Measurements from ENCODE around the gene MPZL2. TPM values are rescaled to one million over a fixed set of nuclear protein-coding genes. Genes with fewer than 3 reads are reported as not detected.
A peak's percentile ranks its signal among the peaks of the same experiment; 100 is the strongest.

Gene MPZL2
- total RNA-seq, 1 experiment from 2014 or later, result not detected

- no peak for DNase-seq
- no peaks in the 10 kb centered on the region for H3K9me3 ChIP-seq
- no peak overlapping the region; the same call in 1 of the 2 replicates for H3K4me3 ChIP-seq
- peaks cover 5% of the 10 kb centered on the region; the same call in 1 of the 2 replicates for H3K27me3 ChIP-seq
- H3K36me3 ChIP-seq, result no peaks in the 10 kb centered on the region
These were observed 720 bp upstream of the MPZL2 start for GRCh38 chr11:118264569-118265465.

DNA sequence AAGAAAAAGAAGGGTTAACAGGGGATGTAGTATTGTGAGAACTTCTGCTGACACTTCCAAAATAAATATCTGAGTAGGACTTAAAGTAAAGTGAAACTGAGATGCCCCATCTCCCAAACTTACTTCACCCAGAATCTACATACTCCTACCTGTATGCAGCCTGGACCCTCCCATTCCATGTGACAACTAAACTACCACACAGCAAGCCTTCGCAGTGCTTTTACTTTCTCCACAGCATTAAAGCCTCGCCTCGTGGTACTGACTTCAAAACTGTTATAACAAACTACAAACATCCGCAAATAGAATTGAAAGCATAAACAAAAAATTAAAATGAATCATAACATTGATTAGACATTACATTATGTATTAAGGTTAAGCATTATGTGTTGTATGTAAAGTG lies 985 bp downstream of the MPZL2 start:
- H3K27me3 ChIP-seq, result no peaks in the 10 kb centered on the region; the same call in 1 of the 2 replicates
- no peak overlapping the region for H3K4me3 ChIP-seq
- H3K36me3 ChIP-seq, result no peaks in the 10 kb centered on the region
- no peak for DNase-seq
- H3K9me3 ChIP-seq, result no peaks in the 10 kb centered on the region; the same call in 1 of the 2 replicates

- Histone ChIP-seq H3K4me3 (no peak overlapping the region), H3K9me3 (no peaks in the 10 kb centered on the region; the same call in 1 of the 2 replicates), H3K36me3 (no peaks in the 10 kb centered on the region), H3K27me3 (peaks cover 6% of the 10 kb centered on the region; the same call in 1 of the 2 replicates)
- no peak for DNase-seq
These were observed 3.7 kb downstream of the MPZL2 start for GRCh38 chr11:118260353-118260752.

GRCh38 chr11:118259138-118259537 lies 5.0 kb downstream of the MPZL2 start:
- no peaks in the 10 kb centered on the region; the same call in 1 of the 2 replicates for H3K9me3 ChIP-seq
- no peak overlapping the region for H3K4me3 ChIP-seq
- no peaks in the 10 kb centered on the region for H3K36me3 ChIP-seq
- peaks cover 7% of the 10 kb centered on the region; the same call in 1 of the 2 replicates for H3K27me3 ChIP-seq
- DNase-seq, result no peak

- Histone ChIP-seq H3K27me3 (peaks cover 7% of the 10 kb centered on the region; the same call in 1 of the 2 replicates), H3K36me3 (no peaks in the 10 kb centered on the region), H3K9me3 (no peaks in the 10 kb centered on the region; the same call in 1 of the 2 replicates), H3K4me3 (no peak overlapping the region)
- no peak for DNase-seq
These were observed 5.7 kb downstream of the MPZL2 start for GRCh38 chr11:118258410-118258809.

DNA sequence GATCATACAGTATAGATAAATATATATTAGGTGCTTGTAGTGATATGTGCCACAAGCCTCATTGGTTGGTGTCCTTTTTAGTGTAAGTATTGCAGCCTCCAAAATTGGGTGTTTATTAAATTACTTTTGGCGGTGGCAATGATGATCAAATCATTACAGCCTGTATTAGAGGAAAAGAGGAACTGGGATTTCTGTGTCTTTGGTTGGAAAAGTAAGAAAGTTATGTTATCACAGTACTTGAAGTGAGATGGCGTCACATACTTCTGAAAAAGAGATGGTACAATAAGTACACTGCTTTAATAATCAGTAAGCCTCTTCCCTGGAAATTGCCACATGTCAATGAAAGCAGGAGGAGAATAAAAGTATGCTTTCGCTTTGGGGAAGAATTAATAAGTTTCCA lies 11.4 kb downstream of the MPZL2 start:
- H3K27me3 ChIP-seq, result peaks cover 7% of the 10 kb centered on the region; the same call in 1 of the 2 replicates
- H3K9me3 ChIP-seq, result no peaks in the 10 kb centered on the region
- no peak for DNase-seq
- no peaks in the 10 kb centered on the region for H3K36me3 ChIP-seq
- peak overlapping the region; percentile 79 for H3K4me3 ChIP-seq

- peak within 1 kb of the TSS; percentile 79 for H3K4me3 ChIP-seq
- H3K27me3 ChIP-seq, result peaks cover 7% of the 10 kb centered on the region; the same call in 1 of the 2 replicates
- peak; percentile 64 for DNase-seq
- H3K9me3 ChIP-seq, result no peaks in the 10 kb centered on the region
- H3K36me3 ChIP-seq, result no peaks in the 10 kb centered on the region
These were observed 12.0 kb downstream of the MPZL2 start, which contains the start of gene MPZL3 for GRCh38 chr11:118251858-118252652. Gene MPZL3, minus strand, starts transcription at chr11:118252365. Its CDS starts 71 bp downstream, at chr11:118252294.

DNA sequence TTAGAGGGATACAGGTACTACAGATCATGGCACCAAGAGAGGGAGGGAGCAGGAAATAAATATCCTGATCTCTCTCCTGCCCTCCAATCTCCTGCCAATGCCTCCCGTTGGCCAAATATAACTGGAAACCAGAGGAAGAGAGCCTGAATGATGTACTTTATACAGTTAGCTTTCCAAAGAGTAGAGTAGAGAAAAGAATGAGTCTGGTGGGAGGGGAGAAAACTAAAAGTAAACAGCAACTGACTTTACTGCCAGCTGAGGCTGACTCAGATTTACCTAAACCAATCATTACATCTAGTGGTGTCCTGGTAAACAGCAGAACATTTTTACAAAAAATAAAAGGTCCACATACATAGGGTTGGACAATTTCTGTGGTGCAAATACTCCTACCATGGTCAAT lies 17.1 kb downstream of the MPZL2 start:
- Histone ChIP-seq H3K9me3 (no peaks in the 10 kb centered on the region), H3K27me3 (no peaks in the 10 kb centered on the region), H3K36me3 (no peaks in the 10 kb centered on the region), H3K4me3 (no peak overlapping the region)
- DNase-seq, result peak; percentile 31

GRCh38 chr11:118245936-118246562 lies 18.0 kb downstream of the MPZL2 start:
- H3K27me3 ChIP-seq, result no peaks in the 10 kb centered on the region
- H3K4me3 ChIP-seq, result no peak overlapping the region
- DNase-seq, result no peak
- H3K9me3 ChIP-seq, result no peaks in the 10 kb centered on the region
- no peaks in the 10 kb centered on the region for H3K36me3 ChIP-seq

GRCh38 chr11:118243993-118244762 lies 19.9 kb downstream of the MPZL2 start:
- H3K27me3 ChIP-seq, result no peaks in the 10 kb centered on the region
- no peaks in the 10 kb centered on the region for H3K9me3 ChIP-seq
- H3K36me3 ChIP-seq, result no peaks in the 10 kb centered on the region
- DNase-seq, result no peak
- no peak overlapping the region for H3K4me3 ChIP-seq

DNA sequence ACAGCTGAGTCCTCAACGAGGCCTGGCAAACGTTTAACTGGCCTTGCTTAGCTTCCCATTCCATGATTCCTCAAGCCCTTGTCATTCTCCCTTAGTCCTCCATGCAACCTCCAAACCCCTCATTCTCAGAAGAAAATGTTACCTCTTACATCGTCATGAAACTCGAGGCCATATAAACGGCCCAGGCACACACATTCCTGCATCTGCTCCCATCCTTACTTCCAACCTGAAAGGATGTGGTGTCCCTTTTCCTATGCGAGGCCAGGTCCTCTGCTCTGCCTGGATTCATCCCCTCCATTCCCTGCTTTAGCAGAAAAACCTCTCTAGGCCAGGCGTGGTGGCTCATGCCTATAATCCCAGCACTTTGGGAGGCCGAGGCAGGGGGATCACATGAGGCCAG lies 20.9 kb downstream of the MPZL2 start:
- no peak overlapping the region for H3K4me3 ChIP-seq
- no peaks in the 10 kb centered on the region for H3K27me3 ChIP-seq
- no peaks in the 10 kb centered on the region for H3K36me3 ChIP-seq
- H3K9me3 ChIP-seq, result no peaks in the 10 kb centered on the region
- DNase-seq, result no peak

DNA sequence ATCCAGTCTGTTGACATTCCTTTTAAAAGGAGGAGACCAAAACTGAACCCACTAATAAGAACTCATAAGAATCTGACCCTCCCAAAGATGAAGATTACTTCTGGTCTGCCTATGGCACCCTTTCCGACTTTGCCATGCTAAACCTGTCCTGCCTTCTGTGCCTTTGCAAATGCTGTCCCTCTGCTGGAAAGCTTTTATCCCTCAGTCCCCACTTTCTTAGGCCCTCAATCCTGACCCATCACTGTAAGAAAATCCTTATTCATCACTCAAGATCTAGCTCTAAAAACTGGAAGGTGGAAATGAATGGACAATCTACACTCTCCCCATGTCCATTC lies 22.4 kb downstream of the MPZL2 start:
- Histone ChIP-seq H3K36me3 (no peaks in the 10 kb centered on the region), H3K27me3 (no peaks in the 10 kb centered on the region), H3K4me3 (no peak overlapping the region), H3K9me3 (no peaks in the 10 kb centered on the region)
- no peak for DNase-seq

DNA sequence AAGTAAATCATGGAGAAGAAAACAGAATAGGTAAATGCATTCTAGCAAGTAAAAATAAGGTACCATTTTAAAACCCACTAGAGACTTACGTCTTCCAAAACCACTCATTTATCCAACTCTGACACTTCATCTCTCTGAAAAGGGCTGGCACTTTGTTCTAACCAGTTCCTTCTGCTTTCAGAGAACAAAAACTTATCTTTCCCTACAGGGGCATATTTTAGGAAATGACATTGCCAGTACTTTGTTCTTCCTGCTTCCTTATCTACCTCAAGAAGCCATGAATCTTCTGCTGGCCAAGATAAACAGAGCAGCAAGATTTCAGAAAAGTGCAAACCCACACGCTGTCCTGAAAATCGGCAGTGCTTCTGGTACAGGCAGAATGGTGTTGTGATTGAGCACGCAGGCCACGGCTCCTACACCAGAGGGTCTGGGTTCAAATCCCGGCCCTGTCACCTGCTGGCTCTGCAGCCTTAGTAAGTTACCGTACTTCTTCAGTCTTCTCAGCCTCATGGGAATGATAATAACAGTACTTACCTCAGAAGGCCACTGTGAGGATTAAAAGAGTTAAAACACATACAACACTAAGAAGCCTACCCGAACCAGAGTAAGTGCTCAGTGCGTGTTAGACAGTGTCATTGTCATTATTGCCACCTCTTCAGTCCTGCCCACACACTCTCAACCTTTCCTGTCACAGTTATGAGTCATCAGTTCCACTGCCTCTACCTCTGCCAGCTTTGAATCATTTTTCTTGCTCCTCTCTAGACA lies 22.9 kb downstream of the MPZL2 start:
- Histone ChIP-seq H3K9me3 (no peaks in the 10 kb centered on the region), H3K36me3 (no peaks in the 10 kb centered on the region), H3K27me3 (no peaks in the 10 kb centered on the region), H3K4me3 (no peak overlapping the region)
- DNase-seq, result no peak

DNA sequence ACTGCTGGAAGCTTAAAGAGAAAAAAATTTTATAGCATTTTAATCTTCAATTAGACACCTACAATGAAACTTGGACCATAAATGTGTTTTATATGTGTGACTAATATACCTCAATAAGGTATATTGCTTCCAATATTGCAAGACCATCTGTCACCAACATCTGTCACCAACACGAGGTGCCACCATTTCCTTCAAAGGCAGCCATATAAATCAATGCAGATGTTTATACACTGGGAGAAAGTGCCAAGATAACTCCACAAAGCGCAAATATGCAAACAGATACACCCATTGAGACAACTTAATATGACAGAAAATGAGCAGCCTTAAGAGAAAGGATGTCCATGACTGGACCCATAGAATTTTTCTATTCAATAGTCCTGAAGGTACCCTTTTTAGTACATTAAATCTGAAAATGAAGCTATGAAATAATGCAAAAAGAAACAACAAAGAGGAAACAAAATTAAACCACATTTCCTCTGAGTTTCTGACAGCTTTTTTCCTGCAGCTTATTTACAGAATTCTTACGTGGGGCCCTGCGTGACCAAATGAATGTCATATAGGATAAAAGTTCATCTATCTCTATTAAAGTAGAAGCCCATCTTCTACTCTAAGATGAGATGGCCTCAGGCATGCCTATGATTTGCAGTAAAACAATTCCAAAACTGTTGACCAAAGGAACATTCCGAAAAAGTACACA lies 24.4 kb downstream of the MPZL2 start:
- no peak overlapping the region for H3K4me3 ChIP-seq
- H3K27me3 ChIP-seq, result no peaks in the 10 kb centered on the region
- DNase-seq, result no peak
- H3K36me3 ChIP-seq, result no peaks in the 10 kb centered on the region
- H3K9me3 ChIP-seq, result no peaks in the 10 kb centered on the region

- Histone ChIP-seq H3K36me3 (no peaks in the 10 kb centered on the region), H3K4me3 (no peak overlapping the region), H3K9me3 (no peaks in the 10 kb centered on the region), H3K27me3 (no peaks in the 10 kb centered on the region)
- no peak for DNase-seq
These were observed 25.2 kb downstream of the MPZL2 start for GRCh38 chr11:118238929-118239328.

Measured in MG63 (cell line).